ENCODE measurements around the gene GAK.

DNA sequence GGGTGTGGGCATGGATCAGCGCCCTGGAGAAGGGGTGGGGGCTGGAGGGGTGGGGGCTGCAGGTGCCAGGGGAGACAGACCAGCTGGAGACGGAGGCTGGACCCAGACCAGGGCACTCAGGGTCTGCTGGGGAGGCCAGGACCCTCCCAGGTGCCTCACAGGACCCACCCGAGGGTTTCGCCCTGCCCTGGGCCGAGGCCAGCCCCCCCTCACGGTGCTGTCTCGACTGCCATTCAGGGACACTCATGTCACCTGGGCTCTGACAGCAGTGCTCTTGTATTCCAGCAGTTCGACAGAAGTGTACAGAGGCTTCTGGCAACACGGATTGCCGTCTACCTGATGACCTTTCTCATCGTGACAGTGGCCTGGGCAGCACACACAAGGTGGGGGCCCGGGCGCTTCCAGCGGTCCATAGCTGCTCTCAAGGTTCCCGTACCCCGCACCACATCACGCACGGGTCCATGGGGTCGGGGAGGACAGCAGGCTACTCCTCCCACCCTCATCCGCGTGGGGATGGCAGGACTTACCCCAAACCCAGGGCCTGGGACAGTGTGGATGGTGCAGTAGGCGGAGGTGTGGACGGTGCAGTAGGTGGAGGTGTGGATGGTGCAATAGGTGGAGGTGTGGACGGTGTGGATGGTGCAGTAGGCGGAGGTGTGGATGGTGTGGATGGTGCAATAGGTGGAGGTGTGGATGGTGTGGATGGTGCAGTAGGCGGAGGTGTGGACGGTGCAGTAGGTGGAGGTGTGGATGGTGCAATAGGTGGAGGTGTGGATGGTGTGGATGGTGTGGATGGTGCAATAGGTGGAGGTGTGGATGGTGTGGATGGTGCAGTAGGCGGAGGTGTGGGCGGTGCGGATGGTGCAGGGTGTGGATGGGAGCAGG lies 18.3 kb upstream of the GAK start:
- TF ChIP-seq, protein P1, sequence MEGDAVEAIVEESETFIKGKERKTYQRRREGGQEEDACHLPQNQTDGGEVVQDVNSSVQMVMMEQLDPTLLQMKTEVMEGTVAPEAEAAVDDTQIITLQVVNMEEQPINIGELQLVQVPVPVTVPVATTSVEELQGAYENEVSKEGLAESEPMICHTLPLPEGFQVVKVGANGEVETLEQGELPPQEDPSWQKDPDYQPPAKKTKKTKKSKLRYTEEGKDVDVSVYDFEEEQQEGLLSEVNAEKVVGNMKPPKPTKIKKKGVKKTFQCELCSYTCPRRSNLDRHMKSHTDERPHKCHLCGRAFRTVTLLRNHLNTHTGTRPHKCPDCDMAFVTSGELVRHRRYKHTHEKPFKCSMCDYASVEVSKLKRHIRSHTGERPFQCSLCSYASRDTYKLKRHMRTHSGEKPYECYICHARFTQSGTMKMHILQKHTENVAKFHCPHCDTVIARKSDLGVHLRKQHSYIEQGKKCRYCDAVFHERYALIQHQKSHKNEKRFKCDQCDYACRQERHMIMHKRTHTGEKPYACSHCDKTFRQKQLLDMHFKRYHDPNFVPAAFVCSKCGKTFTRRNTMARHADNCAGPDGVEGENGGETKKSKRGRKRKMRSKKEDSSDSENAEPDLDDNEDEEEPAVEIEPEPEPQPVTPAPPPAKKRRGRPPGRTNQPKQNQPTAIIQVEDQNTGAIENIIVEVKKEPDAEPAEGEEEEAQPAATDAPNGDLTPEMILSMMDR (IDR thresholded peaks at IDR 0.05): no peak
- no peak for TF ChIP-seq MXI1 (IDR thresholded peaks at IDR 0.05; ENCODE audit: low read depth, low read length)
- no peak for TF ChIP-seq TAF1 (IDR thresholded peaks at IDR 0.05; ENCODE audit: borderline replicate concordance, low read depth, low read length)
- TF ChIP-seq EZH2phosphoT487 (IDR thresholded peaks at IDR 0.05; ENCODE audit: borderline replicate concordance, low read depth): no peak

Data from SK-N-SH (cell line).